ENCODE results near the gene MCC. TPM values are rescaled to one million over a fixed set of nuclear protein-coding genes. Genes with fewer than 3 reads are reported as not detected.
A peak's percentile ranks its signal among the peaks of the same experiment; 100 is the strongest.

The MCC gene
- total and polyA plus RNA-seq, 2 of the 4 experiments (the other 2 are of a cell fraction): 5.0 to 20.6 TPM

DNA sequence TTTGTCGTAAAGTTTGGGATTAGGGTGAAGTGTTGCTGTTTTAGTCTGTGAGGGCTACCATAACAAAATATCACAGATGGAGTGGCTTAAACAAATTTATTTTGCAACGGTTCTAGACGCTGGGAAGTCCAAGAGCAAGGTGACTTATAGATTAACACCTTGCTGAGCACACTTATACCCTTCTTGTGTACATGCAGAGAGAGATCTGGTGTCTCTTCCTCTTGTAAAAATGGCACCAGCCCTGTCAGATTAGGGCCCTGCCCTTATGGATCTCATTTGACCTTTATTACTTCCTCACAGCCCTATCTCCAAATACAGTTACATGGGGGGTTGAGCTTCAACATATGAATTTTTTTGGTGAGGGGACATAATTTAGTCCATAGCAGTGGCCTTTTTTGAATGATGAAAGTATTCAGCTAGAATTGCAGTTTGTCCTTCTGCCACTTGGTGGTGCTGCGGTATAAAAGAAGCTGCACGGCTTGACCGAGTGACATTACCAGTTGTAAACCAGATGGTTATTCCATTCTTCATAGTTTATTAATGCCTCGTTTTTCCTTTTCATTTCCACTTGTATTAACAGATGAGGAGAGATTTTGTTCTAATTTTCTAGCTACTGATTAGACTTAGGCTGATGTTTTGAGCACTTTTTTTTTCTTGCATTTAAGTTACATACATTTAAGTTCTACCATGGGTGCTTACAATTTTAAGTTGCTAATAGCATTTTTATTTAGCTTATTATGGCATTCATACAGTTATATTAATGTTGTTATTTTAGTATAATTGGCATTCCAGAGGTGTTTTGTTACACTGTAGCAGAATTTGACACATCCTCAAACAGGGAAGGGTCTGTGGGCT is 492.3 kb downstream of the MCC start:
- peak; percentile 88 for ATAC-seq (ENCODE audit: low read depth)
- peaks cover 4% of the 10 kb centered on the region; the same call in 1 of the 2 replicates for H3K36me3 ChIP-seq (ENCODE audit: control insufficient read depth, insufficient read depth, low read length)
- TF ChIP-seq CHD1 (IDR thresholded peaks at IDR 0.05; ENCODE audit: low read depth, low read length) (no peak; the same call in 1 of the 2 replicates), MAZ (IDR thresholded peaks at IDR 0.05; ENCODE audit: borderline replicate concordance, low read depth, low read length) (no peak), SMC3 (IDR thresholded peaks at IDR 0.05; ENCODE audit: low read depth, low read length) (peak; percentile 98), CEBPB (IDR thresholded peaks at IDR 0.05; ENCODE audit: low read depth, low read length) (no peak), MXI1 (IDR thresholded peaks at IDR 0.05; ENCODE audit: borderline replicate concordance, low read depth, low read length) (no peak), MAFK (IDR thresholded peaks at IDR 0.05; ENCODE audit: low read depth, low read length) (no peak), FOS (IDR thresholded peaks at IDR 0.05; ENCODE audit: low read depth, low read length) (no peak), NFE2L2 (IDR thresholded peaks at IDR 0.05; ENCODE audit: low read depth, low read length) (no peak), RAD21 (IDR thresholded peaks at IDR 0.05; ENCODE audit: low read length) (peak; percentile 99), RCOR1 (IDR thresholded peaks at IDR 0.05; ENCODE audit: insufficient replicate concordance, low read length) (no peak)
- TF ChIP-seq, protein P1, sequence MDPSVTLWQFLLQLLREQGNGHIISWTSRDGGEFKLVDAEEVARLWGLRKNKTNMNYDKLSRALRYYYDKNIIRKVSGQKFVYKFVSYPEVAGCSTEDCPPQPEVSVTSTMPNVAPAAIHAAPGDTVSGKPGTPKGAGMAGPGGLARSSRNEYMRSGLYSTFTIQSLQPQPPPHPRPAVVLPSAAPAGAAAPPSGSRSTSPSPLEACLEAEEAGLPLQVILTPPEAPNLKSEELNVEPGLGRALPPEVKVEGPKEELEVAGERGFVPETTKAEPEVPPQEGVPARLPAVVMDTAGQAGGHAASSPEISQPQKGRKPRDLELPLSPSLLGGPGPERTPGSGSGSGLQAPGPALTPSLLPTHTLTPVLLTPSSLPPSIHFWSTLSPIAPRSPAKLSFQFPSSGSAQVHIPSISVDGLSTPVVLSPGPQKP (IDR thresholded peaks at IDR 0.05; ENCODE audit: borderline replicate concordance, low read depth, low read length): no peak
- TF ChIP-seq, protein P2, sequence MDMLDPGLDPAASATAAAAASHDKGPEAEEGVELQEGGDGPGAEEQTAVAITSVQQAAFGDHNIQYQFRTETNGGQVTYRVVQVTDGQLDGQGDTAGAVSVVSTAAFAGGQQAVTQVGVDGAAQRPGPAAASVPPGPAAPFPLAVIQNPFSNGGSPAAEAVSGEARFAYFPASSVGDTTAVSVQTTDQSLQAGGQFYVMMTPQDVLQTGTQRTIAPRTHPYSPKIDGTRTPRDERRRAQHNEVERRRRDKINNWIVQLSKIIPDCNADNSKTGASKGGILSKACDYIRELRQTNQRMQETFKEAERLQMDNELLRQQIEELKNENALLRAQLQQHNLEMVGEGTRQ (IDR thresholded peaks at IDR 0.05; ENCODE audit: low read depth, low read length): no peak

More for the DNA sequence above, 492.3 kb downstream of the MCC start:
- H2AFZ ChIP-seq (replicated peaks; ENCODE audit: low read length, poor library complexity): no peak overlapping the region
- in situ Hi-C loops (cut with MboI; ENCODE audit: low sequenced_read_pairs): loop anchor here (10.0 kb wide), 1 partner anchor 589 kb away; no protein-coding TSS in a partner anchor
- H4K91ac ChIP-seq (ENCODE audit: insufficient read depth, low read depth, low read length): peak overlapping the region; percentile 9; the same call in 1 of the 2 replicates
- no peak overlapping the region; the same call in 1 of the 2 replicates for H2AK5ac ChIP-seq (ENCODE audit: low read depth, low read length)
- H3K23ac ChIP-seq (ENCODE audit: low read depth, low read length): no peak overlapping the region
- H3K27ac ChIP-seq (ENCODE audit: insufficient read depth, low read length): peak overlapping the region; percentile 46; the same call in 1 of the 2 replicates
- H3K9ac ChIP-seq (ENCODE audit: low read depth, low read length): no peak overlapping the region
- no peaks in the 10 kb centered on the region for H3K27me3 ChIP-seq (ENCODE audit: control insufficient read depth, insufficient read depth, low read length)
- H2BK15ac ChIP-seq (ENCODE audit: low read depth, low read length): no peak overlapping the region
- peaks cover 9% of the 10 kb centered on the region; the same call in 1 of the 2 replicates for H3K4me1 ChIP-seq (ENCODE audit: control insufficient read depth, insufficient read depth, low read length)
- H4K8ac ChIP-seq (ENCODE audit: low read depth in 2 of 2, low read length in 2 of 2): no peak overlapping the region
- H4K5ac ChIP-seq (ENCODE audit: low read depth, low read length): no peak overlapping the region
- no peaks in the 10 kb centered on the region for H3K9me3 ChIP-seq (ENCODE audit: control insufficient read depth, insufficient read depth, low read length)
- DNase-seq: peak; percentile 76
- H3K14ac ChIP-seq (replicated peaks; ENCODE audit: low read depth, low read length): no peak overlapping the region
- peak overlapping the region; percentile 47 for H2BK120ac ChIP-seq (ENCODE audit: low read depth, low read length)
- H3K4me3 ChIP-seq (ENCODE audit: insufficient read depth, low read depth, low read length): no peak overlapping the region
- 100% methylated on average over 1 of the region's 7 CpGs; no CpG with 5 or more reads in 1 of the 2 experiments for WGBS, 2 experiments (ENCODE audit: extremely low coverage in 2 of 2, insufficient read length in 1 of 2)
- ChIA-PET CTCF (interaction anchor here (0.5 to 3.5 kb wide), 26 partner anchors 10 to 610 kb away, joined by 3 to 23 read pairs (median 4); partner anchors contain the start of genes DCP2 and YTHDC2), POLR2A (ENCODE audit: unreplicated experiment) (no interaction called here)
- dilution Hi-C loops (cut with HindIII; ENCODE audit: low sequenced_read_pairs, unreplicated experiment): no loop called here
- peak overlapping the region; percentile 56 for H3K4ac ChIP-seq (ENCODE audit: low read depth, low read length)
- no peaks in the 10 kb centered on the region; the same call in 1 of the 2 replicates for H4K20me1 ChIP-seq (ENCODE audit: insufficient read depth, low read length)
- H3K79me1 ChIP-seq (ENCODE audit: low read depth in 1 of 2, low read length in 2 of 2): peaks cover 17 to 49% of the 10 kb centered on the region in 2 experiments
- no TSS peak for BruUV-seq (replicated peaks)
- H2BK5ac ChIP-seq (ENCODE audit: low read depth, low read length, poor library complexity, severe bottlenecking): peak overlapping the region; percentile 54
- intact Hi-C loops (cut with micrococcal nuclease): loop anchor here (1.0 to 5.0 kb wide), 5 partner anchors 131 to 610 kb away; no protein-coding TSS in a partner anchor
- H3K9me1 ChIP-seq (ENCODE audit: insufficient read depth, low read length): no peaks in the 10 kb centered on the region
- no peak overlapping the region for H3K4me2 ChIP-seq (ENCODE audit: low read depth, low read length)
- peak overlapping the region; percentile 43; the same call in 1 of the 2 replicates for H2BK20ac ChIP-seq (ENCODE audit: low read depth, low read length)
- no peak overlapping the region for H3K56ac ChIP-seq (ENCODE audit: extremely low read depth, insufficient read depth, low read length)
- peak overlapping the region; percentile 53; the same call in 1 of the 2 replicates for H3K18ac ChIP-seq (ENCODE audit: low read depth, low read length)
- H2AK9ac ChIP-seq (replicated peaks; ENCODE audit: low read depth, low read length, poor library complexity): no peak overlapping the region
